ENCODE data around the gene TFAP2A.

TFAP2A gene

GRCh38 chr6:10401004-10401536 lies 13.8 kb downstream of the TFAP2A start:
- H3K36me3 ChIP-seq (ENCODE audit: control insufficient read depth in 5 of 5, insufficient read depth in 5 of 5, low read length in 5 of 5) = no peaks in the 10 kb centered on the region
- peaks cover 8 to 45% (median 33%) of the 10 kb centered on the region in 5 donors for H3K27me3 ChIP-seq (ENCODE audit: control insufficient read depth in 5 of 5, insufficient read depth in 4 of 5, low read length in 5 of 5)
- H3K4me3 ChIP-seq (ENCODE audit: low read depth in 1 of 5, low read length in 5 of 5) = no peak overlapping the region
- H3K27ac ChIP-seq (ENCODE audit: low read depth, low read length) = no peak overlapping the region
- peaks cover 0 to 19% (median 16%) of the 10 kb centered on the region in 5 donors for H3K4me1 ChIP-seq (ENCODE audit: control insufficient read depth in 5 of 5, insufficient read depth in 5 of 5, low read length in 5 of 5)
- peaks cover 0 to 5% (median 0%) of the 10 kb centered on the region in 5 donors for H3K9me3 ChIP-seq (ENCODE audit: control insufficient read depth in 5 of 5, low read length in 5 of 5)
- H3K9ac ChIP-seq (ENCODE audit: low read length in 5 of 5) = no peak overlapping the region

GRCh38 chr6:10400330-10400729 lies 14.5 kb downstream of the TFAP2A start:
- H3K4me1 ChIP-seq (ENCODE audit: control insufficient read depth in 5 of 5, insufficient read depth in 5 of 5, low read length in 5 of 5) = peaks cover 0 to 19% (median 16%) of the 10 kb centered on the region in 5 donors
- no peak overlapping the region for H3K4me3 ChIP-seq (ENCODE audit: low read depth in 1 of 5, low read length in 5 of 5)
- peaks cover 8 to 52% (median 40%) of the 10 kb centered on the region in 5 donors for H3K27me3 ChIP-seq (ENCODE audit: control insufficient read depth in 5 of 5, insufficient read depth in 4 of 5, low read length in 5 of 5)
- H3K27ac ChIP-seq (ENCODE audit: low read depth, low read length) = no peak overlapping the region
- no peaks in the 10 kb centered on the region for H3K36me3 ChIP-seq (ENCODE audit: control insufficient read depth in 5 of 5, insufficient read depth in 5 of 5, low read length in 5 of 5)
- H3K9me3 ChIP-seq (ENCODE audit: control insufficient read depth in 5 of 5, low read length in 5 of 5) = peaks cover 0 to 5% (median 0%) of the 10 kb centered on the region in 5 donors
- H3K9ac ChIP-seq (ENCODE audit: low read length in 5 of 5) = no peak overlapping the region

GRCh38 chr6:10399451-10399850 lies 15.4 kb downstream of the TFAP2A start:
- Histone ChIP-seq H3K36me3 (ENCODE audit: control insufficient read depth in 5 of 5, insufficient read depth in 5 of 5, low read length in 5 of 5) (no peaks in the 10 kb centered on the region), H3K9me3 (ENCODE audit: control insufficient read depth in 5 of 5, low read length in 5 of 5) (peaks cover 0 to under 1% (median 0%) of the 10 kb centered on the region in 5 donors), H3K27ac (ENCODE audit: low read depth, low read length) (no peak overlapping the region), H3K27me3 (ENCODE audit: control insufficient read depth in 5 of 5, insufficient read depth in 4 of 5, low read length in 5 of 5) (peaks cover 8 to 57% (median 48%) of the 10 kb centered on the region in 5 donors), H3K4me1 (ENCODE audit: control insufficient read depth in 5 of 5, insufficient read depth in 5 of 5, low read length in 5 of 5) (peaks cover 0 to 12% (median 11%) of the 10 kb centered on the region in 5 donors), H3K4me3 (ENCODE audit: low read depth in 1 of 5, low read length in 5 of 5) (no peak overlapping the region), H3K9ac (ENCODE audit: low read length in 5 of 5) (no peak overlapping the region)

GRCh38 chr6:10398446-10399218 lies 16.2 kb downstream of the TFAP2A start:
- no peaks in the 10 kb centered on the region for H3K36me3 ChIP-seq (ENCODE audit: control insufficient read depth in 5 of 5, insufficient read depth in 5 of 5, low read length in 5 of 5)
- peaks cover 12 to 64% (median 53%) of the 10 kb centered on the region in 5 donors for H3K27me3 ChIP-seq (ENCODE audit: control insufficient read depth in 5 of 5, insufficient read depth in 4 of 5, low read length in 5 of 5)
- H3K27ac ChIP-seq (ENCODE audit: low read depth, low read length) = no peak overlapping the region
- H3K9ac ChIP-seq (ENCODE audit: low read length in 5 of 5) = no peak overlapping the region
- H3K4me1 ChIP-seq (ENCODE audit: control insufficient read depth in 5 of 5, insufficient read depth in 5 of 5, low read length in 5 of 5) = peaks cover 0 to 7% (median 6%) of the 10 kb centered on the region in 5 donors
- H3K9me3 ChIP-seq (ENCODE audit: control insufficient read depth in 5 of 5, low read length in 5 of 5) = no peaks in the 10 kb centered on the region
- no peak overlapping the region for H3K4me3 ChIP-seq (ENCODE audit: low read depth in 1 of 5, low read length in 5 of 5)

GRCh38 chr6:10397756-10398445 lies 17.0 kb downstream of the TFAP2A start:
- H3K4me3 ChIP-seq (ENCODE audit: low read depth in 1 of 5, low read length in 5 of 5) = no peak overlapping the region
- H3K4me1 ChIP-seq (ENCODE audit: control insufficient read depth in 5 of 5, insufficient read depth in 5 of 5, low read length in 5 of 5) = no peaks in the 10 kb centered on the region
- no peaks in the 10 kb centered on the region for H3K9me3 ChIP-seq (ENCODE audit: control insufficient read depth in 5 of 5, low read length in 5 of 5)
- H3K27ac ChIP-seq (ENCODE audit: low read depth, low read length) = no peak overlapping the region
- peaks cover 19 to 69% (median 59%) of the 10 kb centered on the region in 5 donors for H3K27me3 ChIP-seq (ENCODE audit: control insufficient read depth in 5 of 5, insufficient read depth in 4 of 5, low read length in 5 of 5)
- H3K36me3 ChIP-seq (ENCODE audit: control insufficient read depth in 5 of 5, insufficient read depth in 5 of 5, low read length in 5 of 5) = no peaks in the 10 kb centered on the region
- no peak overlapping the region for H3K9ac ChIP-seq (ENCODE audit: low read length in 5 of 5)

- no peaks in the 10 kb centered on the region for H3K9me3 ChIP-seq (ENCODE audit: control insufficient read depth in 5 of 5, low read length in 5 of 5)
- no peak overlapping the region for H3K27ac ChIP-seq (ENCODE audit: low read depth, low read length)
- H3K36me3 ChIP-seq (ENCODE audit: control insufficient read depth in 5 of 5, insufficient read depth in 5 of 5, low read length in 5 of 5) = no peaks in the 10 kb centered on the region
- no peak overlapping the region for H3K9ac ChIP-seq (ENCODE audit: low read length in 5 of 5)
- no peaks in the 10 kb centered on the region for H3K4me1 ChIP-seq (ENCODE audit: control insufficient read depth in 5 of 5, insufficient read depth in 5 of 5, low read length in 5 of 5)
- peaks cover 26 to 74% (median 65%) of the 10 kb centered on the region in 5 donors for H3K27me3 ChIP-seq (ENCODE audit: control insufficient read depth in 5 of 5, insufficient read depth in 4 of 5, low read length in 5 of 5)
- H3K4me3 ChIP-seq (ENCODE audit: low read depth in 1 of 5, low read length in 5 of 5) = no peak overlapping the region
These were observed 18.1 kb downstream of the TFAP2A start for GRCh38 chr6:10396785-10397184.

GRCh38 chr6:10395704-10396546 lies 18.9 kb downstream of the TFAP2A start:
- no peaks in the 10 kb centered on the region for H3K36me3 ChIP-seq (ENCODE audit: control insufficient read depth in 5 of 5, insufficient read depth in 5 of 5, low read length in 5 of 5)
- H3K27ac ChIP-seq (ENCODE audit: low read depth, low read length) = no peak overlapping the region
- no peak overlapping the region for H3K4me3 ChIP-seq (ENCODE audit: low read depth in 1 of 5, low read length in 5 of 5)
- H3K4me1 ChIP-seq (ENCODE audit: control insufficient read depth in 5 of 5, insufficient read depth in 5 of 5, low read length in 5 of 5) = no peaks in the 10 kb centered on the region
- H3K9ac ChIP-seq (ENCODE audit: low read length in 5 of 5) = no peak overlapping the region
- no peaks in the 10 kb centered on the region for H3K9me3 ChIP-seq (ENCODE audit: control insufficient read depth in 5 of 5, low read length in 5 of 5)
- peaks cover 26 to 77% (median 70%) of the 10 kb centered on the region in 5 donors for H3K27me3 ChIP-seq (ENCODE audit: control insufficient read depth in 5 of 5, insufficient read depth in 4 of 5, low read length in 5 of 5)

- Histone ChIP-seq H3K4me1 (ENCODE audit: control insufficient read depth in 5 of 5, insufficient read depth in 5 of 5, low read length in 5 of 5) (no peaks in the 10 kb centered on the region), H3K9me3 (ENCODE audit: control insufficient read depth in 5 of 5, low read length in 5 of 5) (no peaks in the 10 kb centered on the region), H3K36me3 (ENCODE audit: control insufficient read depth in 5 of 5, insufficient read depth in 5 of 5, low read length in 5 of 5) (no peaks in the 10 kb centered on the region), H3K9ac (ENCODE audit: low read length in 5 of 5) (no peak overlapping the region), H3K27ac (ENCODE audit: low read depth, low read length) (no peak overlapping the region), H3K4me3 (ENCODE audit: low read depth in 1 of 5, low read length in 5 of 5) (no peak overlapping the region), H3K27me3 (ENCODE audit: control insufficient read depth in 5 of 5, insufficient read depth in 4 of 5, low read length in 5 of 5) (peaks cover 29 to 79% (median 70%) of the 10 kb centered on the region in 5 donors)
These were observed 19.6 kb downstream of the TFAP2A start for GRCh38 chr6:10395171-10395703.

GRCh38 chr6:10393544-10394225 lies 21.2 kb downstream of the TFAP2A start:
- no peak overlapping the region for H3K4me3 ChIP-seq (ENCODE audit: low read depth in 1 of 5, low read length in 5 of 5)
- peaks cover 0 to 3% (median 0%) of the 10 kb centered on the region in 5 donors for H3K4me1 ChIP-seq (ENCODE audit: control insufficient read depth in 5 of 5, insufficient read depth in 5 of 5, low read length in 5 of 5)
- H3K9ac ChIP-seq (ENCODE audit: low read length in 5 of 5) = no peak overlapping the region
- no peak overlapping the region for H3K27ac ChIP-seq (ENCODE audit: low read depth, low read length)
- H3K27me3 ChIP-seq (ENCODE audit: control insufficient read depth in 5 of 5, insufficient read depth in 4 of 5, low read length in 5 of 5) = peaks cover 44 to 82% (median 64%) of the 10 kb centered on the region in 5 donors
- no peaks in the 10 kb centered on the region for H3K36me3 ChIP-seq (ENCODE audit: control insufficient read depth in 5 of 5, insufficient read depth in 5 of 5, low read length in 5 of 5)
- no peaks in the 10 kb centered on the region for H3K9me3 ChIP-seq (ENCODE audit: control insufficient read depth in 5 of 5, low read length in 5 of 5)
